Loucy (cell line): ENCODE data around the gene HS1BP3.

ENCODE experiments used
- H2AFZ ChIP-seq: fragments of 200-600 bp; sonication (generic); 2 replicates; pipeline ENCODE4 v1.6.0; 2016; ENCODE audit warnings: antibody characterized with exemption, mild to moderate bottlenecking, low read length, moderate library complexity
- H3F3A ChIP-seq: fragments of 200-600 bp; 2 replicates; pipeline ENCODE4 v1.6.0; 2016; ENCODE audit warnings: antibody characterized with exemption, low read depth, mild to moderate bottlenecking
- H3K27me3 ChIP-seq: fragments of 200-600 bp; sonication (generic); 2 replicates; pipeline ENCODE4 v1.6.1; 2014; ENCODE audit warnings: low read length, mild to moderate bottlenecking; ENCODE audit not compliant: insufficient read depth, poor library complexity, severe bottlenecking
- H3K36me3 ChIP-seq: fragments of 200-600 bp; sonication (generic); 2 replicates; pipeline ENCODE4 v1.6.1; 2016; ENCODE audit warnings: low read length; ENCODE audit not compliant: insufficient read depth
- H3K4me1 ChIP-seq: fragments of 200-600 bp; sonication (generic); 2 replicates; pipeline ENCODE4 v1.5.1; 2014; ENCODE audit warnings: low read length, mild to moderate bottlenecking; ENCODE audit not compliant: insufficient read depth, poor library complexity, severe bottlenecking
- H3K4me2 ChIP-seq: fragments of 200-600 bp; sonication (generic); 2 replicates; pipeline ENCODE4 v1.6.0; 2014; ENCODE audit warnings: antibody characterized with exemption, low read length, low read depth, mild to moderate bottlenecking; ENCODE audit not compliant: poor library complexity, severe bottlenecking
- H3K4me3 ChIP-seq: fragments of 200-600 bp; sonication (generic); 2 replicates; pipeline ENCODE4 v1.5.1; 2014; ENCODE audit warnings: low read length, mild to moderate bottlenecking, mixed read lengths; ENCODE audit not compliant: poor library complexity, severe bottlenecking
- H3K79me2 ChIP-seq: fragments of 200-600 bp; sonication (generic); 2 replicates; pipeline ENCODE4 v1.6.1; 2014; ENCODE audit warnings: low read length; ENCODE audit not compliant: insufficient read depth
- H3K9ac ChIP-seq: fragments of 200-600 bp; sonication (generic); 2 replicates; pipeline ENCODE4 v1.6.0; 2014; ENCODE audit warnings: mild to moderate bottlenecking, low read depth, low read length, moderate library complexity; ENCODE audit not compliant: poor library complexity, severe bottlenecking
- H3K9me2 ChIP-seq: fragments of 200-600 bp; sonication (generic); replicated peaks from 2 replicates; pipeline ENCODE4 v1.6.1; 2016; ENCODE audit warnings: low read depth, low read length, mixed read lengths
- H3K9me3 ChIP-seq: fragments of 200-600 bp; sonication (generic); 2 replicates; pipeline ENCODE4 v1.6.1; 2014; ENCODE audit warnings: mild to moderate bottlenecking, antibody characterized with exemption, low read length, low read depth; ENCODE audit not compliant: insufficient read depth
- H4K20me1 ChIP-seq: fragments of 200-600 bp; sonication (generic); 2 replicates; pipeline ENCODE4 v1.6.0; 2014; ENCODE audit warnings: antibody characterized with exemption, low read length, mild to moderate bottlenecking; ENCODE audit not compliant: insufficient read depth, poor library complexity, severe bottlenecking
- CTCF ChIP-seq: fragments of 200-600 bp; sonication (generic); conservative IDR thresholded peaks from 2 replicates; pipeline ENCODE4 v1.5.1; 2014; ENCODE audit warnings: mild to moderate bottlenecking, antibody characterized with exemption, low read length
- EZH2phosphoT487 ChIP-seq: fragments of 200-600 bp; IDR thresholded peaks from 2 replicates; pipeline ENCODE4 v1.6.1; 2018; ENCODE audit warnings: antibody characterized with exemption, mild to moderate bottlenecking, moderate library complexity, borderline replicate concordance

HS1BP3 gene

GRCh38 chr2:20669562-20670314, 18.8 kb upstream of the HS1BP3 start:
- no peaks in the 10 kb centered on the region for H3K27me3 ChIP-seq
- H3F3A ChIP-seq: no peaks in the 10 kb centered on the region

DNA sequence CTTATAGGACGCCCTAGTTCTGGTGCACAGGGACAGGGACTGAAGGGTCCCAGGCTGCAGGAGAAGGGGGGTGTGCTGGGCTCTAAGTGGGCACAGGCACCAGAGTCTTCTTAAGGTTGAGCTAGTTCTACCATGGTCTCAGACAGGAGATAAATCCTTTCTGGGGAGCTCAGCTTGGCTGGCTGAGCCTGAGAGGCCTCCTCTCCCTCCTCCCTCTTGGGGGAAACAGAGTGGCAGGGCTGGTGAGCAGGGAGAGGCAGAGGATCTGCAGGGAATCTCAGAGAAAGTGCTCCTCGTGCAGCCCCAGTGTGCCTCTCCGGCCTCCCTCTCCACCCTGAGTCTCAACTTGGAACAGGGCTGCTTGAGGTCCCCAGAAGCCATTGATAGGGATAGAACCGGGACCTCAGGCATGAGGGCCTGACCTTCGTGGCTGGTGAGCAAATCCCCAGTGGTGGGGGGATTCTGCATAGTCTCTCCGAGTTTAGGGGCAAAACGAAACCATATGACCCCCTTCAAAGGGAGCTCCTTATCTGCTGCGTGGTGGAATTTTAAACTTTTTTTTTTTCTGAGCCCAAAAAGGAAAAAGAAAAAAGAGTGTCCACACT, 18.1 kb upstream of the HS1BP3 start:
- no peaks in the 10 kb centered on the region for H3K4me1 ChIP-seq
- no peaks in the 10 kb centered on the region for H3K27me3 ChIP-seq
- H3K36me3 ChIP-seq: no peaks in the 10 kb centered on the region
- no peaks in the 10 kb centered on the region for H3K9me3 ChIP-seq
- H3K4me3 ChIP-seq: no peak overlapping the region
- H2AFZ ChIP-seq: no peak overlapping the region
- no peaks in the 10 kb centered on the region for H3K79me2 ChIP-seq
- no peak overlapping the region for H3K4me2 ChIP-seq
- H3F3A ChIP-seq: no peaks in the 10 kb centered on the region
- TF ChIP-seq CTCF (no peak), EZH2phosphoT487 (no peak)
- no peak overlapping the region for H3K9ac ChIP-seq
- H4K20me1 ChIP-seq: no peaks in the 10 kb centered on the region
- H3K9me2 ChIP-seq: no peaks in the 10 kb centered on the region

More at GRCh38 chr2:20669562-20670314, 18.8 kb upstream of the HS1BP3 start:
- Histone ChIP-seq H2AFZ (no peak overlapping the region), H3K9ac (no peak overlapping the region), H3K4me1 (no peaks in the 10 kb centered on the region), H3K4me3 (no peak overlapping the region), H3K4me2 (no peak overlapping the region), H4K20me1 (no peaks in the 10 kb centered on the region), H3K36me3 (no peaks in the 10 kb centered on the region), H3K9me2 (no peaks in the 10 kb centered on the region), H3K79me2 (no peaks in the 10 kb centered on the region), H3K9me3 (no peaks in the 10 kb centered on the region)
- no peak for TF ChIP-seq EZH2phosphoT487
- no peak for TF ChIP-seq CTCF

- Histone ChIP-seq H3K79me2 (no peaks in the 10 kb centered on the region), H3K4me1 (no peaks in the 10 kb centered on the region), H3K27me3 (no peaks in the 10 kb centered on the region), H3K4me2 (no peak overlapping the region), H3F3A (no peaks in the 10 kb centered on the region), H3K9me2 (no peaks in the 10 kb centered on the region), H3K9ac (no peak overlapping the region), H4K20me1 (no peaks in the 10 kb centered on the region), H3K36me3 (no peaks in the 10 kb centered on the region), H3K9me3 (no peaks in the 10 kb centered on the region), H3K4me3 (no peak overlapping the region), H2AFZ (no peak overlapping the region)
- TF ChIP-seq EZH2phosphoT487 (no peak), CTCF (no peak)
Measured at GRCh38 chr2:20668451-20668850, 17.6 kb upstream of the HS1BP3 start.
